ENCODE results near the gene MALRD1. TPM values are rescaled to one million over a fixed set of nuclear protein-coding genes. Genes with fewer than 3 reads are reported as not detected.

MALRD1 gene
- total RNA-seq, 1 donor from 2014 or later = 0.84 TPM

GRCh38 chr10:19668116-19668515, 619.5 kb downstream of the MALRD1 start:
- Mint-ChIP-seq H3K4me1 (no peaks in the 10 kb centered on the region), H3K27ac (ENCODE audit: unreplicated experiment) (no peak overlapping the region), H3K9me3 (peaks cover 2% of the 10 kb centered on the region), H3K27me3 (ENCODE audit: low read depth) (peaks cover 13% of the 10 kb centered on the region), H3K4me3 (no peak overlapping the region), H3K36me3 (ENCODE audit: low read depth) (no peaks in the 10 kb centered on the region)
- no peak for TF ChIP-seq CTCF (conservative IDR thresholded peaks at IDR 0.05)
- no peak for DNase-seq (ENCODE audit: low read depth, low spot score)

- H3K9me3 Mint-ChIP-seq = peaks cover 2% of the 10 kb centered on the region
- H3K27ac Mint-ChIP-seq (ENCODE audit: unreplicated experiment) = no peak overlapping the region
- peaks cover 2% of the 10 kb centered on the region for H3K36me3 Mint-ChIP-seq (ENCODE audit: low read depth)
- no peak for TF ChIP-seq CTCF (conservative IDR thresholded peaks at IDR 0.05)
- no peak for DNase-seq (ENCODE audit: low read depth, low spot score)
- H3K4me3 Mint-ChIP-seq = no peak overlapping the region
- H3K4me1 Mint-ChIP-seq = no peaks in the 10 kb centered on the region
- no peaks in the 10 kb centered on the region for H3K27me3 Mint-ChIP-seq (ENCODE audit: low read depth)
These were observed 627.5 kb downstream of the MALRD1 start for GRCh38 chr10:19676063-19676462.

- H3K4me3 Mint-ChIP-seq = no peak overlapping the region
- peaks cover 2% of the 10 kb centered on the region for H3K36me3 Mint-ChIP-seq (ENCODE audit: low read depth)
- H3K9me3 Mint-ChIP-seq = peaks cover 2% of the 10 kb centered on the region
- no peaks in the 10 kb centered on the region for H3K27me3 Mint-ChIP-seq (ENCODE audit: low read depth)
- TF ChIP-seq CTCF (conservative IDR thresholded peaks at IDR 0.05) = no peak
- H3K27ac Mint-ChIP-seq (ENCODE audit: unreplicated experiment) = no peak overlapping the region
- no peaks in the 10 kb centered on the region for H3K4me1 Mint-ChIP-seq
- no peak for DNase-seq (ENCODE audit: low read depth, low spot score)
These were observed 634.8 kb downstream of the MALRD1 start for GRCh38 chr10:19683356-19683755.

GRCh38 chr10:19683960-19684359, 635.4 kb downstream of the MALRD1 start:
- no peak for DNase-seq (ENCODE audit: low read depth, low spot score)
- Mint-ChIP-seq H3K36me3 (ENCODE audit: low read depth) (peaks cover 2% of the 10 kb centered on the region), H3K27me3 (ENCODE audit: low read depth) (no peaks in the 10 kb centered on the region), H3K4me3 (no peak overlapping the region), H3K9me3 (peaks cover 2% of the 10 kb centered on the region), H3K4me1 (no peaks in the 10 kb centered on the region), H3K27ac (ENCODE audit: unreplicated experiment) (no peak overlapping the region)
- no peak for TF ChIP-seq CTCF (conservative IDR thresholded peaks at IDR 0.05)

GRCh38 chr10:19688344-19688743, 639.7 kb downstream of the MALRD1 start:
- no peaks in the 10 kb centered on the region for H3K27me3 Mint-ChIP-seq (ENCODE audit: low read depth)
- H3K27ac Mint-ChIP-seq (ENCODE audit: unreplicated experiment) = no peak overlapping the region
- no peaks in the 10 kb centered on the region for H3K9me3 Mint-ChIP-seq
- H3K4me3 Mint-ChIP-seq = no peak overlapping the region
- DNase-seq (ENCODE audit: low read depth, low spot score) = no peak
- TF ChIP-seq CTCF (conservative IDR thresholded peaks at IDR 0.05) = no peak
- no peaks in the 10 kb centered on the region for H3K4me1 Mint-ChIP-seq
- H3K36me3 Mint-ChIP-seq (ENCODE audit: low read depth) = no peaks in the 10 kb centered on the region

- TF ChIP-seq CTCF (conservative IDR thresholded peaks at IDR 0.05) = no peak
- H3K36me3 Mint-ChIP-seq (ENCODE audit: low read depth) = no peaks in the 10 kb centered on the region
- no peaks in the 10 kb centered on the region for H3K4me1 Mint-ChIP-seq
- H3K27me3 Mint-ChIP-seq (ENCODE audit: low read depth) = no peaks in the 10 kb centered on the region
- H3K4me3 Mint-ChIP-seq = no peak overlapping the region
- H3K9me3 Mint-ChIP-seq = no peaks in the 10 kb centered on the region
- H3K27ac Mint-ChIP-seq (ENCODE audit: unreplicated experiment) = no peak overlapping the region
- no peak for DNase-seq (ENCODE audit: low read depth, low spot score)
These were observed 640.6 kb downstream of the MALRD1 start for GRCh38 chr10:19689231-19689630.
